GM18909 (cell line): ENCODE measurements around the gene TMCC1.
"Not testable (repeated sequence)": the region's sequence is repeated elsewhere in the genome, so short reads cannot be mapped to it uniquely, and the experiment has no call there.

ENCODE experiments used
- ATAC-seq: cut with Tn5 transposase; IDR thresholded peaks from one replicate; pipeline ENCODE4 v1.9.1; 2021; ENCODE audit warnings: mild to moderate bottlenecking; ENCODE audit not compliant: unreplicated experiment, poor library complexity

The TMCC1 gene

DNA sequence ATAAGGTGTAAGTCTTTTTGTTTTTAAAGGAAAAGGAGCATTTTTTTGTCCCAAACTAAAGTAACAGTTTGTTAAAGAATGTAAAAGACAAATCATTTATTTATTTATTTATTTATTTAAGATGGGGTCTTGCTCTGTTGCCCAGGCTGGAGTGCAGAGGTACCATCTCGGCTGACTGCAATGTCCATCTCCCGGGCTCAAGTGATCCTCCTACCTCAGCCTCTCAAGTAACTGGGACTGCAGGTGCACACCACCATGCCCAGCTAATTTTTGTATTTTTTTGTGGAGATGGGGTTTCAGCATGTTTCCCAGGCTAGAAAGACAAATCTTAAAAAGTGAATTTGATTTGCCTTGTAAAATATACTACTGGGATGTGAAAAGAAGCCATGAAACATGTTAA lies 200.8 kb downstream of the TMCC1 start:
- ATAC-seq: no peak

DNA sequence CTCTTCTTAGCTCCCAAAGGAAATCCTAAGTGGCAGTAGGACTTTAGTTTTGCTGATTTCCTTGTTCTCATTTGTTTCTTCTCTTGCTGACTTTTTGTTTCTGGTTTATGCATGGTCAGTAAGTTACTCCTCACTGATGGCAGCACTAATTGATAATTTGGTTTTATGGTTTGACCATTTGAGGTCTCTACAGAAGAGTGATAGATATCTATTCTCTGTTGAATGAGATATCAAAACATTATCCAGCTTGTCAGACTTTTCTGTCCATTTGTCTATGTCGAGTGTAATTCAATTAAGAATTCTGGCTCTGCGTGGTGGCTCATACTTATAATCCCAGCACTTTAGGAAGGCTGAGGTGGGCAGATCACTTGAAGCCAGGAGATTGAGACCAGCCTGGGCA lies 202.5 kb downstream of the TMCC1 start:
- ATAC-seq: no peak

DNA sequence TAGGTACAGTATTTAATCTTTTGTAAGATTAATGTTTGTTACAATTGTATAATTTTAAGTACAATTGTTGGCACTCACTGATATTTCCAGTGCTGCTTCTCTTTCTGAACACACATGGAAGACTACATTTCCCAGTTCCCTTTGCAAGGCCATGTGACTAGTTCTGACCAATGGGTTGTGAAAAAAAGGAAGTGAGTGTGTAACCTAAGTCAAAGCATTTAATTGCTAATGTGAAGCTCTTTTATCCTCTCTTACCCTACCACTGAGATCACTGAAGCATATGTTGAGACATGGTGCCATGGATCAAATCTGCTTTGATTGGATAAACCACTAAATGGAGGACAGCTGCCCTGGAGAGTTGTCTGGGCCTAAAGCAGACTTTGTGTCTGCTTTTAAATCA lies 203.1 kb downstream of the TMCC1 start:
- peak; percentile 71 for ATAC-seq

DNA sequence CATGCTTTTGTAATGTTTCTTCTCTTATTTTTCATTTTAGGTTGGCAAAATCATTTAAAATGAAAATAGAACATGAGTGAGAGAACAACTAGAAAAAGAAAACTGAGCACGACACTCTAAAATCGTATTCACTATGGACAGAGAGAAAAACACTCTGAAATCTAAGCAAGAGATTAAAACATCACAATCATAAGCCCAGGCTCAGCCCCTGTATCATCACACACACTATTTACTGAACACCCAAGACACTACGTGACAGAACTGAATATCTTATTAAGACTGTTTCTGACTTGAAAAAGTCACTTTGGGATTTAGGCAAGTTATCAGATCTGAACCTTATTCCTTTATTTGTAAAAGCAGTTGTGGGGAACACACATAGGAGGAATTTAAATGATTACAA lies 204.5 kb downstream of the TMCC1 start:
- no peak for ATAC-seq

DNA sequence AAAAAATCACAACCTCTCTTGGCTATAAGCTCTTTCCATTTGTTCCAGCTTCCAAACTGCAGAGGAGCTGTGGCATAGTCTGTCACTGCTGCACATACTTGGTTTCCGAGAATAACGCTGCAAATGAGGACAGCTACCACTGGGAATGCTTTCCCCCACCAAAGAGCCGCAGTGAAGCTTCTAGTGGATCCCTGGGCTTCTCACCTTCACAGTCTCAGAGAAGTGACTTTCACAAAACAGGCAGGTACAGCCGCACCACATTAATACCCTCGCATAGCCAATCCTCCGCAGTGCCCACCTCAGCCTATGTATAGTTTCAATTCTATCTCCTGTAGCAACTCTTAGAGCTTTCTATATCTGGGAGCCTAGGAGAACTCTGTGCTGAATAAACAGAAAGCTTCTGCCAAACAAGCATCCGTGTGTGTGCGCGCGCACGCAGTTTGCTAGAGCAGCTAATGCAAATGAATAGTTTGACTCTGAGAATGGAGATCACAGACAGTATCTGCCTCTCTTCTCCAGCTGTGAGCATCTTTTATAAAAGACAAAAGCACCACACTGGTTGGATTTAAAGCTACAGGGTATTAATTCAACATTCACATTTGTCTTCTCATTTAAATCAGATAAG lies 205.1 kb downstream of the TMCC1 start:
- ATAC-seq: no peak

DNA sequence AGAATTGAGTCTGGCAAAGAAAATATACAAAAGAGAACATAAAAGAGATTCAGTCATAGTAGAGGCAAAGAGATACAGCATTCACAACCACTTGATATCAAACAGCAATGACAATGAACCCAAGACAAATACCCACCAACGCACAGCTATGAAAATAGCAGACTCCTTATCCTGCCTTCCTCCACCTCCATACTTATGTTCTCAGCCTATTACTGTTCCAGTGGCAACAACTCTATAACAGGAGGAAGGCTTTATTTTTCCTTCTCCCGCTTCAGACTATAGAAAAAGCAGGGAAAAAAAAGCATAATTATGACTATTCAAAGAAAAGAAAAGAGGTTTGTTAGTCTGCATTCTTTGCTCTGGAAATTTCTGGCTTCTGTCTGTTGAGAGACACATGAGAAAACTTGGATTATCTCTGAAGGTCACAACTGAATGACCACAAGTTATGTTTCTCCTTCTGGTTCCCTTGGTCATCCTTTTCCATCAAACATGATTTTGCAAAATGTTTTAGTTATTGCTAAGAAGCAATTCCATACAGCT lies 205.9 kb downstream of the TMCC1 start:
- no peak for ATAC-seq

DNA sequence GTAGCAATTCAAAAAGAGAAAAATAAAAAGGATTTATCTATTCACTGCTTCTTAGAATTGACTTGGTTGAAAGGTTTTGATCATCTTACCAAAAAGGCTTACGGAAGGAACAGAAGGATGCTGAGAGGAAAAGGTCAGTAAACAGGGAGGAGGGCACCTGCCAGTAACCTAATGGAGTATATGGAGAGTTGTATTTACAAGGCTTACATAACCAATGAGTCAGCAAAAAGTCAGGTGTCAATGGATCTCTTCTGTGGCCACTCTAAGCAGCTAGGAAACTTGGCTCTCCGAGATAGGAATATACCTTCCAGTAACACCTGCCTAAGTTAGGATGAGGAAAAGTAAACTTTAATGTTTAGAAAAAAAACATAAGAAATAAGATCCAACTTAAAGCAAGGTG lies 206.6 kb downstream of the TMCC1 start:
- no peak for ATAC-seq

DNA sequence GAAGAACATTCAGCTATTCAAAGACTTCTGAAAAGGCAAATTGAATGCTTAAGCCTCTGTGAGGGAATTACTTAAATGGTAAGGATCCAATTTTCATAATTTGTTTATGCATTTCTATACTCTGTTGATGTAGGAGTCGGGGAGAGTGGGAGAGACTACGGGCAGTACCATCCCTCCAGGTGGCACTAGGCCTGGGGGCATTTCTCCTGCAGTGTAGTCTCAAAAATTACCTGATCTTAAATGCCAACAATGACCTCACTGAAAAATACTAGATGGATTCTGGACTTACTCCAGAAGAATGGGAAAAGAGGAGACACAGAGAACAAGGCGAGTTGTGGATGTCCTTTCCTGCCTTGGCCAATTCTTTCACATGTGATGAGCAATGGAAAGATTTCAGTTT lies 209.2 kb downstream of the TMCC1 start:
- ATAC-seq: no peak

DNA sequence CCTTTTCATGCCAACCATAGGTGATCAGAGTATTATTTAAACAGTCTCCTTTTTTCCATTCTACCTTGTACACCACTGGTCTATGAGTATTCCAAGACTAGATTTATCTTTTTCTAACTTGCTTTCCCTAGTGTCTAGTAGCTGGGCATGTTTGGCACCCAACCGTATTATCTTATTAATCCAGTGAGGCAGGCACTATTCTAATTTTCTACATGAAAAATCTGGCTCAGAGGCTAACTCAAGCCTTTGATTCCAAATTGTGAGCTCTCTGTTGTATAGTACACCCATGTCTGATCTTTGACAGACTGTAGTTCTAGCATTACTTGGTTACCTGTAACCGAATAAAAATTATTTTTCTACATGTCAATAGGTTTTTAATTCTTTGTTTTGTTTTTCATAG lies 210.3 kb downstream of the TMCC1 start:
- no peak for ATAC-seq

DNA sequence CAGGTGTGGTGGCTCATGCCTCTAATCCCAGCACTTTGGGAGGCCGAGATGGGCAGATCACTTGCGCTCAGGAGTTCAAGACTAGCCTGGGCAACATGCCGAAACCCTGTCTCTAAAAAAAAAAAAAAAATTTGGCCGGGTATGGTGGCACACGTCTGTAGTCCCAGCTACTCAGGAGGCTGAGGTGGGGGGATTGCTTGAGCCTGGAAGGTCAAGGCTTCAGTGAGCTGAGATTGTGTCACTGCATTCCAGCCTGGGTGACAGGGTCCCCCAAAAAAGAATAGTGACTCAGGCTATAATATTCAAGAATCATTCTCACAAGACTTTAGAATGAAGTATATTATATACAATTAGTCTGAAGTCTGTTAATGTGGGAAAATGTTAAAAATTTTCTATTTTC lies 216.5 kb downstream of the TMCC1 start:
- ATAC-seq: no peak

DNA sequence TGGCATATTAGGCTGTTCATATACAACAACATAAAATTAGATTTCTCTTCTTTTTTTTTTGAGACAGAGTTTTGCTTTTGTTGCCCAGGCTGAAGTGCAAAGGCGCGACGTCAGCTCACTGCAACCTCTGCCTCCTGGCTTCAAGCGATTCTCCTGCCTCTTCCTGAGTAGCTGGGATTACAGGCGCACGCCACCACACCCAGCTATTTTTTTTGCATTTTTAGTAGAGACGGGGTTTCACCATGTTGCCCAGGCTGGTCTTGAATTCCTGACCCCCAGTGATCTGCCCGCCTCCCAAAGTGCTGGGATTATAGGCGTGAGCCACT lies 218.8 kb downstream of the TMCC1 start:
- ATAC-seq: not testable (repeated sequence)

DNA sequence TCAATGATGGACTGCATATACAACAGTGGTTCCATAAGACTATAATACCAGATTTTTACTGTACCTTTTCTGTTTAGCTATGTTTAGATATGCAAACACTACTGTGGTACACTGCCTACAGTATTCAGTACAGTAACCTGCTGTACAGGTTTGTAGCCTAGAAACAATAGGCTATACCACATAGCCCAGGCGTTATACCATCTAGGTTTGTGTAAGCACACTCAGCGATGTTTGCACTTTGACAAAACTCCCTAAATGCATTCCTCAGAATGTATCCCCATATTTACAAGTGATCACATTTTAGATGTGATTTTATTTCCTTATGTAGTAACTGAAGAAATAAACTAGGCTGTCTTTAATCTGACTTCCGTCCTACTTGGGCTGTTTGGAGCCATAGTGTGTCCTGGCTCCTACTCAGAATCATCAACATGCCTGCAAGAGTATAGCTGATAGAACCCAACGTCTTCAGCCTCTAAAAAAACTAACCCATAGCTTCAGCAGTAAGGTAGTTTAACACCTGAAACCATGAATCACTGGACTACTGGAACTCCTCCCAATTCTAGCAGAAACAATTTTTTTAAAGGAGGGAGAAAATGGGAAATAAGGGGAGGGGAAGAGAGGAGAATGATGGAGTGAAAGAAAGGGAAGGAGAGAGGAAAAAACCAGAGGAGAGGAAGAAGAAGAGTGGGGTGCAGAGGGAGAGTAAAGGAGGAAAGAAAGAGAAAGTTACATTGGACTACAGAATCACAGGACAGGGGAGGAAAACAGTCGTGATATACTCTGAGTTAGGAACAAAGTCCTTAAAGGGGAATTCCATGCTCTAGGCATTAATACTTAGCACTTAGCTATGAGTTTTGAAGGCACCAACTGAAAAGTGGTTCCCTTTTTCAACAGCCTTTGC lies 219.4 kb downstream of the TMCC1 start:
- no peak for ATAC-seq

DNA sequence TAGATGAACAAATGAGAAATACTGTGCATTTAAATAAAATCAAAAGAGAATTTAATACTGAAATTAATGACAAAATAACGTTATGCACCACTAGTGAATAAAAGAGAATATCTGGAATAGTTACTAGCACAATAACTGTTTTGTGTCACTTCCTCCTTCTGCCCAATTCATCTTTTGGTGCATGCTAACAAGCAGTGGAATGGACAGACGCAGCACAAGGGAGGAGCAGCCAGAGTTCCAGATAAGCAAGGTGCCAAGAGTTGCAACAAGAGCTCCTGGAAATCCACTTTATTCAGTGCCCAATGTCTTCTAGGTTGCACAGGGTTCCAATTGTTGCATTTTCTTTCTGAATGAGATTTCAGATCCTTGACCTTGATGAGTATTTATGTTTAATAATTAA lies 220.5 kb downstream of the TMCC1 start:
- ATAC-seq: no peak

DNA sequence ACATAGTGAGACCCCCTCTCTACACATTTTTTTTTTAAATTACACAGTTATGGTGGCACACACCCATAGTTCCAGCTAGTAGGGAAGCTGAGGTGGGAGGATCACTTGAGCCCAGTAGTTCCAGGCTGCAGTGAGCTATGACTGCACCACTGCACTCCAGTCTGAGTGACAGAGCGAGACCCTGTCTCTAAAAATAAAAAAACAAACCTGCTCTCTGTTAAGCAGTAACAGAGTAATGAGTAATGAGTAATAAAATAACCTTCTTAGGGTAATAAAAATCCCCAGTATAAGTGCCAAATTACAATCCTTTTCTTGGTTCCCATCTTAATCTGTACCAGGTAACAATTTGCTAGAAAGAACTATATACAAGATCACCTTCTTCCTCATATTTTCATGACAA lies 221.1 kb downstream of the TMCC1 start:
- ATAC-seq: peak; percentile 64

DNA sequence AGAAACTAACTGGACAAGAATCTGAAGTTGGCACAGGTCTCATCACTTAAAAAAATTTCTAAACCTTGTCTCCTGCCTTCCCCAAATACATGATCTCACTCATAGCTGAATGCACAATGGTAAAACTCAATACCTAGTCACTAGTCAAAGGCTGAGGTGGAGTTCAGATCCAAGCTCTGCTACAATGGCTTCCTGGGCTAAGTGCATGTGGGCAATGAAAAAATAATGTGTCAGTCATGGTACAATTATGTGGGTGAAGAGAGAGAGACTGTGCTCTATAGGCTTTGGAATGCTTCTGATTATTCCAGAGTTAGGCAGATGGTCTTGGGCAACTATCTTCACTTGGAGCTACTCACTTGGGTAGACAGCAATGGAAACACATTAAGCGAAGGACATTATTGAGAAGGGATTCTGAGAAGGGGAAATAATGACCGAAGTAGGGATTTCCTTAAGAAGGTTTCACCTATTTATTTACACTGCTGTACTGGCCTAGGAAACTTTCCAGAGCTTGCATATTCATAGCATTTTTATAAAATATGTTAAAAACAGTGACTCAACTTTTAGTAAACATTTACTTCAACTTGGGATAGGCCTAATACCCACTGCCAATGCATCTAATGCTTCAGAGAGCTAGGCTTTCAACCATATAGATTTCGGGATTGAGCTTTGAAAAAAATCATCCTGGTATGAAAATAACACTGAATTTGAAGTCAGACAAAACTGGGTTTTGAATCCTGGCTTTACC lies 228.3 kb downstream of the TMCC1 start:
- ATAC-seq: no peak

DNA sequence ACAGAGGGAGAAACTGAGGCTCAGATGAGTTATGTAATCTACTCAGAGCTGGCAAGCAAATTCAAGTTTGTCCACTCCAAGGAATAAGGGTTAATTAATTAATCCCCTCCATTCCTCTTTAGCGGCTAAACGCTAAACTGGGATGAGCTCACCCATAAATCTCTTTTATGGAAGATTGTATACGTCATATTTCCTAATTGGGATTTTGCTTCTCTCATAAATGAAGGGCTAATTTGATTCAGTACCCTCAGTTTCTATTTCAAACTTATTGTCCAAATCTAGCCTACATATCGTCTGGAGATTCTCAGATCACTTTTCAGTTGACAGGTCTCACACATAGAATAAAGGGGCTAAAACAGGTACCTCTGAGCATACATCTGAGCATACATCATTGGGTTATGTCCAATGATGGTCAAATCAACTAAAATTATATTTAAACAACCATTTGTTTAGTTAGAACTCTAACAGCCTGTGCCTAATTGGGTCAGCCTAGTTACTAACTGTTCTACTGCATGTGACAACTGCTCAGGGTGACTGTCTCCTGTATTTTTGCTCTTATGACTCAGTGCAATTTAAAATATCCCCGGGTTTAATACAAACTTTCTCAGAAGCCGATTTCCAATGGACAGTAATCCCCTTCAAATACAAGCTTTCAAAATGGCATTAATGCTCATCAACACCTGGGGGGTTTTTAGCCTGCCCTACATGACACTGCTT lies 229.4 kb downstream of the TMCC1 start:
- no peak for ATAC-seq

DNA sequence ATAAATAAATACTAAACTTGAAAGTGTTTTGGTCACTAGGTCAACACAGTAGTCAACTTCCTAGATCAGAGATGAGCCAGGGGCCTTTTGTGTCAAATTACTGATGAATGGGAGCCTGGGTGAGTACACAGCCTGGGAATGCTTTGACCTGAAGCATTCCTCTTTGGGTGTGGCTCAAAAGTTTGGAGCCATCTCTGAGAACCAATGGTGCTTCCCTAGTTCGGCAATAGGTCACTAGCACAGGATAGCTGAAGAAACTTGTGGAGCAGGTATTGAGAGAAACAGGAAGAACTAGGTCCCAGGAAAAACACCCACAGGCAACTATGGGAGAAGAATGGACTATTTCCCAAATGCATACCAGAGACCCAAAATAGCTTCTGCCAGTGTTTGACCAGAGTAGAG lies 230.5 kb downstream of the TMCC1 start:
- no peak for ATAC-seq

DNA sequence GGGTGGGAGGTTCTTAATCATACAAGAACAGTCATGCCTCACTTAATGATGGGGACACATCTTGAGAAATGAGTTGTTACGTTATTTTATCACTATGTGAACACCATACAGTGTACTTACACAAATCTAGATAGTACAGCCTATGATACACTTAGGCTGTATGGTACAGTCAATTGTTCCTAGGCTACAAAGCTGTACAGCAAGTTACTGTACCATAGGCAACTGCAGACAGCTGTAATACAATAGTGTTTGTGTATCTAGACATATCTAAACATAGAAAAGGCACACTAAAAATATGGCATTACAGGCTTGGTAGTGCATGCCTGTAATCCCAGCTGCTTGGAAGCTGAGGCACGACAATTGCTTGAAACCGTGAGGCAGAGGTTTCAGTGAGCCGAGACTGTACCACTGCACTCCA lies 231.3 kb downstream of the TMCC1 start:
- ATAC-seq: no peak

DNA sequence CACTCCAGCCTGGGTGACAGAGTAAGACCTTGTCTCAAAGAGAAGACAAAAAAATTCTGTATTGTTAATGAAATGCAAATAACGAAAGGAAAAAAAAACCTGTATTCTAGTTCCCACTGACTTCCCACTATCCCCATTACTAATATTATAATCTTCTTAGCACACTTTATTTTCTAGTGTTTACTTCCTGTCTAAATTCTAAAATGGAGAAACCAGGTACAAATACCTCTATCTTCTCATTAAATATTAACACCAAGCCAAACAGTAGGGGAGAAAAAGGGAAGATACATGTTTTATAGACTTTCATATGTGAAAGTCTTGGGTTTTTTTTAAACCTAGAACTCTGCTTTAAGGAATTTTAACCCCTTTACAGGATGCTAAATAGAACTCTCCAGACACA lies 231.7 kb downstream of the TMCC1 start:
- ATAC-seq: no peak

DNA sequence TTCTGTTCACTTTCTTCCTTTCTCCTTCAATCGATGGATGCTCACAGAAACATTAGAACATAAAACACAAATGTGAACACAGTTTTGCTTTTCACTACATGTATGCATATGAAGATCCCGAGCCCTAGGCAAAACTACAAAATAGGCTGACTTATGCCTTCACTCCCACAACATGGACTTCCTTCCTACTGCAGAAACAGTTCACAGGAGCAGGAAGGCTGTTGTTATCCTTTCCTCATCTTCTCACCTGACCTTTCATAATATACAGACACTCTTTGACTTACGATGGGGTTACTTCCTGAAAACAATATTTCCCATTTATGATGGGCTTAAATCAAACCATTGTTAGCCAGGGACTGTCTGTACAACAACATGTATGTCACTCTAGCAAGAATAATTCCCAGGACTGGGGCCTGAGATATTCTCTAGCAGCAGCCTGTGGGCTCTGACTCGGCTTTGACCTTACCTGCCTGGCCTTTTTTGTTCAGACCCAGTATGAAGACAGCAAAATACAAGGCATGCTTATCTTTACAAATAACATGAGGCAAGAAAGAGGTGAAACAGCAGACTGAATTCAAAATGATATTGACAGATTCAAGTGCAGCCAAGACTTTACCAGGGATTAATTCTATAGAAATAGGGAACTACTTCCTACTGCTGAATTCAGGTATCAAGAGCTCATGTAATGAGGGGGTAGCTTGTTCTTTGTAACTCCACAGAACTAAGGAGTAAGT lies 235.2 kb downstream of the TMCC1 start:
- no peak for ATAC-seq
